ENCODE data around the gene EYS. TPM values are rescaled to one million over a fixed set of nuclear protein-coding genes. Genes with fewer than 3 reads are reported as not detected.
"Not testable (repeated sequence)": the region's sequence is repeated elsewhere in the genome, so short reads cannot be mapped to it uniquely, and the experiment has no call there.

EYS gene
- total RNA-seq, 2 donors from 2014 or later, result not detected

GRCh38 chr6:65631711-65632110 is 75.3 kb downstream of the EYS start:
- no peaks in the 10 kb centered on the region for H3K36me3 ChIP-seq
- H3K9me3 ChIP-seq, result no peaks in the 10 kb centered on the region
- H3K27me3 ChIP-seq, result no peaks in the 10 kb centered on the region
- H3K4me3 ChIP-seq, result no peak overlapping the region
- no peak for DNase-seq (ENCODE audit: low spot score)
- no peak overlapping the region for H3K27ac ChIP-seq
- H3K4me1 ChIP-seq, result no peaks in the 10 kb centered on the region
- TF ChIP-seq CTCF (IDR thresholded peaks at IDR 0.05), result no peak

GRCh38 chr6:65627434-65627999 is 79.5 kb downstream of the EYS start:
- not testable (repeated sequence) for H3K4me1 ChIP-seq; H3K36me3 ChIP-seq; H3K27ac ChIP-seq; H3K4me3 ChIP-seq; H3K9me3 ChIP-seq; H3K27me3 ChIP-seq; DNase-seq (ENCODE audit: low spot score)

GRCh38 chr6:65627015-65627414 is 80.0 kb downstream of the EYS start:
- H3K4me1 ChIP-seq, result no peaks in the 10 kb centered on the region
- H3K36me3 ChIP-seq, result no peaks in the 10 kb centered on the region
- no peak overlapping the region for H3K4me3 ChIP-seq
- no peak overlapping the region for H3K27ac ChIP-seq
- DNase-seq (ENCODE audit: low spot score), result no peak
- TF ChIP-seq CTCF (IDR thresholded peaks at IDR 0.05), result no peak
- no peaks in the 10 kb centered on the region for H3K27me3 ChIP-seq
- H3K9me3 ChIP-seq, result no peaks in the 10 kb centered on the region

- H3K36me3 ChIP-seq, result no peaks in the 10 kb centered on the region
- TF ChIP-seq CTCF (IDR thresholded peaks at IDR 0.05), result no peak
- no peak for DNase-seq (ENCODE audit: low spot score)
These were observed 83.5 kb downstream of the EYS start for GRCh38 chr6:65623566-65623965.

GRCh38 chr6:65610746-65611145 is 96.3 kb downstream of the EYS start:
- DNase-seq (ENCODE audit: low spot score), result no peak
- no peak overlapping the region for H3K4me3 ChIP-seq
- H3K4me1 ChIP-seq, result no peaks in the 10 kb centered on the region
- TF ChIP-seq CTCF (IDR thresholded peaks at IDR 0.05), result no peak
- no peak overlapping the region for H3K27ac ChIP-seq
- no peaks in the 10 kb centered on the region for H3K9me3 ChIP-seq
- H3K27me3 ChIP-seq, result no peaks in the 10 kb centered on the region
- no peaks in the 10 kb centered on the region for H3K36me3 ChIP-seq

More at GRCh38 chr6:65623566-65623965, 83.5 kb downstream of the EYS start:
- Histone ChIP-seq H3K9me3 (no peaks in the 10 kb centered on the region), H3K4me1 (no peaks in the 10 kb centered on the region), H3K4me3 (no peak overlapping the region), H3K27ac (no peak overlapping the region), H3K27me3 (no peaks in the 10 kb centered on the region)

GRCh38 chr6:65595540-65595939 is 111.5 kb downstream of the EYS start:
- Histone ChIP-seq H3K36me3 (no peaks in the 10 kb centered on the region), H3K27ac (no peak overlapping the region), H3K9me3 (no peaks in the 10 kb centered on the region), H3K4me3 (no peak overlapping the region), H3K4me1 (no peaks in the 10 kb centered on the region), H3K27me3 (no peaks in the 10 kb centered on the region)
- DNase-seq (ENCODE audit: low spot score), result no peak
- no peak for TF ChIP-seq CTCF (IDR thresholded peaks at IDR 0.05)

All from right atrium auricular region (tissue), 2 donors.